ENCODE data around the gene SOX6. TPM values are rescaled to one million over a fixed set of nuclear protein-coding genes. Genes with fewer than 3 reads are reported as not detected.

The SOX6 gene
- total and polyA plus RNA-seq, 2 of the 13 experiments (the other 11 are each of a cell fraction or from before 2014, with no cell fraction given) = 2.6 to 11.2 TPM

- in situ Hi-C loops (cut with HindIII; ENCODE audit: extremely low pct_ligation_motif_present, low pct_unique_long_range_greater_than_20kb) = no loop called here
- DNase-seq (ENCODE audit: low spot score) (no peak), ATAC-seq (no peak), FAIRE-seq (no peak)
- Histone ChIP-seq H3K27me3 (ENCODE audit: control insufficient read depth in 1 of 2, insufficient read depth in 2 of 2, low read length in 2 of 2) (no peaks in the 10 kb centered on the region), H2AFZ (ENCODE audit: low read length) (no peak overlapping the region), H3K9ac (ENCODE audit: insufficient read depth, low read depth, low read length) (no peak overlapping the region), H3K9me3 (ENCODE audit: low read length) (peaks cover 8% of the 10 kb centered on the region; the same call in 1 of the 2 replicates), H3K27ac (ENCODE audit: extremely low read length, insufficient read depth, low read length) (no peak overlapping the region), H3K79me2 (ENCODE audit: insufficient read depth, low read length) (no peaks in the 10 kb centered on the region), H4K20me1 (ENCODE audit: insufficient read depth, low read length) (no peaks in the 10 kb centered on the region), H3K4me1 (ENCODE audit: insufficient read depth, low read length) (peaks cover 8% of the 10 kb centered on the region), H3K4me3 (replicated peaks in 1 of 3; ENCODE audit: insufficient read depth in 1 of 3, low read depth in 2 of 3, low read length in 3 of 3) (no peak overlapping the region), H3K4me2 (ENCODE audit: low read depth, low read length) (no peak overlapping the region), H3K36me3 (replicated peaks in 1 of 2; ENCODE audit: control insufficient read depth in 1 of 2, insufficient read depth in 2 of 2, low read length in 2 of 2) (no peaks in the 10 kb centered on the region)
- ChIA-PET CTCF (ENCODE audit: low intra/inter-chr PET ratio, low total read pairs) (no interaction called here), POLR2A (no interaction called here)
- 0% methylated on average over 1 of the region's 2 CpGs for WGBS (ENCODE audit: low lambda C conversion rate)
- intact Hi-C loops (cut with micrococcal nuclease; ENCODE audit: unreplicated experiment) = no loop called here
- no TSS peak for BruUV-seq (replicated peaks)
- TF ChIP-seq ZNF792 (CRISPR knock-in tag; IDR thresholded peaks at IDR 0.05) = no peak
- no peak for TF ChIP-seq PAWR (CRISPR knock-in tag; IDR thresholded peaks at IDR 0.05; ENCODE audit: borderline replicate concordance)
- no peak for TF ChIP-seq ZFP36 (IDR thresholded peaks at IDR 0.05; ENCODE audit: borderline replicate concordance, low read depth, low read length, partially characterized antibody)
- TF ChIP-seq TBP (CRISPR knock-in tag; IDR thresholded peaks at IDR 0.05) = no peak
- TF ChIP-seq, protein P1, sequence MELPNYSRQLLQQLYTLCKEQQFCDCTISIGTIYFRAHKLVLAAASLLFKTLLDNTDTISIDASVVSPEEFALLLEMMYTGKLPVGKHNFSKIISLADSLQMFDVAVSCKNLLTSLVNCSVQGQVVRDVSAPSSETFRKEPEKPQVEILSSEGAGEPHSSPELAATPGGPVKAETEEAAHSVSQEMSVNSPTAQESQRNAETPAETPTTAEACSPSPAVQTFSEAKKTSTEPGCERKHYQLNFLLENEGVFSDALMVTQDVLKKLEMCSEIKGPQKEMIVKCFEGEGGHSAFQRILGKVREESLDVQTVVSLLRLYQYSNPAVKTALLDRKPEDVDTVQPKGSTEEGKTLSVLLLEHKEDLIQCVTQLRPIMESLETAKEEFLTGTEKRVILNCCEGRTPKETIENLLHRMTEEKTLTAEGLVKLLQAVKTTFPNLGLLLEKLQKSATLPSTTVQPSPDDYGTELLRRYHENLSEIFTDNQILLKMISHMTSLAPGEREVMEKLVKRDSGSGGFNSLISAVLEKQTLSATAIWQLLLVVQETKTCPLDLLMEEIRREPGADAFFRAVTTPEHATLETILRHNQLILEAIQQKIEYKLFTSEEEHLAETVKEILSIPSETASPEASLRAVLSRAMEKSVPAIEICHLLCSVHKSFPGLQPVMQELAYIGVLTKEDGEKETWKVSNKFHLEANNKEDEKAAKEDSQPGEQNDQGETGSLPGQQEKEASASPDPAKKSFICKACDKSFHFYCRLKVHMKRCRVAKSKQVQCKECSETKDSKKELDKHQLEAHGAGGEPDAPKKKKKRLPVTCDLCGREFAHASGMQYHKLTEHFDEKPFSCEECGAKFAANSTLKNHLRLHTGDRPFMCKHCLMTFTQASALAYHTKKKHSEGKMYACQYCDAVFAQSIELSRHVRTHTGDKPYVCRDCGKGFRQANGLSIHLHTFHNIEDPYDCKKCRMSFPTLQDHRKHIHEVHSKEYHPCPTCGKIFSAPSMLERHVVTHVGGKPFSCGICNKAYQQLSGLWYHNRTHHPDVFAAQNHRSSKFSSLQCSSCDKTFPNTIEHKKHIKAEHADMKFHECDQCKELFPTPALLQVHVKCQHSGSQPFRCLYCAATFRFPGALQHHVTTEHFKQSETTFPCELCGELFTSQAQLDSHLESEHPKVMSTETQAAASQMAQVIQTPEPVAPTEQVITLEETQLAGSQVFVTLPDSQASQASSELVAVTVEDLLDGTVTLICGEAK (IDR thresholded peaks at IDR 0.05) = no peak
- TF ChIP-seq, protein P1 (CRISPR knock-in tag; IDR thresholded peaks at IDR 0.05) = no peak
- TF ChIP-seq, protein P2, sequence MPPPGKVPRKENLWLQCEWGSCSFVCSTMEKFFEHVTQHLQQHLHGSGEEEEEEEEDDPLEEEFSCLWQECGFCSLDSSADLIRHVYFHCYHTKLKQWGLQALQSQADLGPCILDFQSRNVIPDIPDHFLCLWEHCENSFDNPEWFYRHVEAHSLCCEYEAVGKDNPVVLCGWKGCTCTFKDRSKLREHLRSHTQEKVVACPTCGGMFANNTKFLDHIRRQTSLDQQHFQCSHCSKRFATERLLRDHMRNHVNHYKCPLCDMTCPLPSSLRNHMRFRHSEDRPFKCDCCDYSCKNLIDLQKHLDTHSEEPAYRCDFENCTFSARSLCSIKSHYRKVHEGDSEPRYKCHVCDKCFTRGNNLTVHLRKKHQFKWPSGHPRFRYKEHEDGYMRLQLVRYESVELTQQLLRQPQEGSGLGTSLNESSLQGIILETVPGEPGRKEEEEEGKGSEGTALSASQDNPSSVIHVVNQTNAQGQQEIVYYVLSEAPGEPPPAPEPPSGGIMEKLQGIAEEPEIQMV (CRISPR knock-in tag; IDR thresholded peaks at IDR 0.05; ENCODE audit: low read depth) = no peak
- TF ChIP-seq ZNF142 (CRISPR knock-in tag; IDR thresholded peaks at IDR 0.05) = no peak
- TF ChIP-seq ELF4 (CRISPR knock-in tag; IDR thresholded peaks at IDR 0.05; ENCODE audit: borderline replicate concordance) = no peak
These were observed 108.1 kb downstream of the SOX6 start for GRCh38 chr11:16248248-16248647.
